Smooth muscle cell (in vitro differentiated cells): ENCODE results near the gene GLI3. TPM values are rescaled to one million over a fixed set of nuclear protein-coding genes. Genes with fewer than 3 reads are reported as not detected.

Experiments used
- DNase-seq: peaks from one replicate; lab custom pipeline; 2025; ENCODE audit not compliant: unreplicated experiment; lab: John Stamatoyannopoulos, UW
- H2AFZ ChIP-seq: fragments of 200-600 bp; sonication (generic); 2 replicates; pipeline ENCODE4 v1.6.0; 2016; ENCODE audit warnings: antibody characterized with exemption, low read depth, mild to moderate bottlenecking
- H3F3A ChIP-seq: fragments of 200-600 bp; sonication (generic); 2 replicates; pipeline ENCODE4 v1.6.0; 2017; ENCODE audit warnings: antibody characterized with exemption, low read depth
- H3K27ac ChIP-seq: fragments of 200-600 bp; sonication (generic); 2 replicates; pipeline ENCODE4 v1.5.1; 2016; ENCODE audit warnings: low read depth, mild to moderate bottlenecking
- H3K27me3 ChIP-seq: fragments of 200-600 bp; sonication (generic); 2 replicates; pipeline ENCODE4 v1.6.1; 2016; ENCODE audit warnings: low read depth, mild to moderate bottlenecking
- H3K36me3 ChIP-seq: fragments of 200-600 bp; sonication (generic); 2 replicates; pipeline ENCODE4 v1.5.1; 2016; ENCODE audit warnings: low read depth
- H3K4me1 ChIP-seq: fragments of 200-600 bp; sonication (generic); 2 replicates; pipeline ENCODE4 v1.5.1; 2016; ENCODE audit warnings: low read depth
- H3K4me2 ChIP-seq: fragments of 200-600 bp; sonication (generic); 2 replicates; pipeline ENCODE4 v1.6.0; 2016; ENCODE audit warnings: mild to moderate bottlenecking
- H3K4me3 ChIP-seq: fragments of 200-600 bp; sonication (generic); 2 replicates; pipeline ENCODE4 v1.5.1; 2016; ENCODE audit warnings: mild to moderate bottlenecking
- H3K79me2 ChIP-seq: fragments of 200-600 bp; sonication (generic); 2 replicates; pipeline ENCODE4 v1.6.0; 2016; ENCODE audit warnings: low read depth, mild to moderate bottlenecking
- H3K9ac ChIP-seq: fragments of 200-600 bp; sonication (generic); 2 replicates; pipeline ENCODE4 v1.6.0; 2016; ENCODE audit warnings: low read depth
- H3K9me3 ChIP-seq: fragments of 200-600 bp; sonication (generic); replicated peaks from 2 replicates; pipeline ENCODE4 v1.5.1; 2016; ENCODE audit warnings: low read depth
- H4K20me1 ChIP-seq: fragments of 200-600 bp; sonication (generic); 2 replicates; pipeline ENCODE4 v1.6.0; 2016; ENCODE audit warnings: low read depth
- CTCF ChIP-seq: fragments of 200-600 bp; sonication (generic); IDR thresholded peaks from 2 replicates; pipeline ENCODE4 v1.5.1; 2017; ENCODE audit warnings: borderline replicate concordance, mild to moderate bottlenecking, antibody characterized with exemption; ENCODE audit not compliant: insufficient read depth, poor library complexity, severe bottlenecking
- WGBS: methylation state at CpG from one replicate; pipeline ENCODE4 v1.1.7; 2016; ENCODE audit warnings: low lambda C conversion rate; 5-methylcytosine and 5-hydroxymethylcytosine counted together
- polyA plus RNA-seq: library from polyadenylated mRNA; unstranded; fragments of >200 nt; fragmentation: Nextera tagmentation; extraction: Ambion mirVana; gene quantifications from 2 replicates; pipeline ENCODE4 v1.2.1, GENCODE V29; 2016
- total RNA-seq: library from RNA; depleted of rRNA; stranded (reverse); fragments of >200 nt; gene quantifications from 2 replicates; pipeline ENCODE4 v1.2.3, GENCODE V29; 2014

Gene GLI3
- total and polyA plus RNA-seq, 2 experiments from 2014 or later = 31.1 to 70.4 TPM

GRCh38 chr7:42164881-42165428 lies 72.1 kb downstream of the GLI3 start:
- Histone ChIP-seq H3K36me3 (no peaks in the 10 kb centered on the region), H3K27ac (no peak overlapping the region), H3K4me1 (no peaks in the 10 kb centered on the region), H3K4me2 (no peak overlapping the region), H3K4me3 (no peak overlapping the region), H2AFZ (no peak overlapping the region), H3K9ac (no peak overlapping the region), H3K9me3 (no peaks in the 10 kb centered on the region), H3K27me3 (no peaks in the 10 kb centered on the region), H4K20me1 (peaks cover 100% of the 10 kb centered on the region), H3K79me2 (peaks cover 99% of the 10 kb centered on the region), H3F3A (no peaks in the 10 kb centered on the region)
- 98% methylated on average over 5 of the region's 5 CpGs for WGBS
- no peak for TF ChIP-seq CTCF
- DNase-seq = no peak

GRCh38 chr7:42162560-42163325 lies 74.3 kb downstream of the GLI3 start:
- H4K20me1 ChIP-seq = peaks cover 100% of the 10 kb centered on the region
- DNase-seq = no peak
- H3K9me3 ChIP-seq = no peaks in the 10 kb centered on the region
- H3F3A ChIP-seq = peaks cover 5% of the 10 kb centered on the region
- no peak overlapping the region for H3K4me3 ChIP-seq
- no peaks in the 10 kb centered on the region for H3K36me3 ChIP-seq
- no peak overlapping the region for H3K9ac ChIP-seq
- TF ChIP-seq CTCF = no peak
- WGBS = 88% methylated on average over 7 of the region's 7 CpGs
- H3K27ac ChIP-seq = no peak overlapping the region
- peaks cover 9% of the 10 kb centered on the region for H3K4me1 ChIP-seq
- H3K27me3 ChIP-seq = no peaks in the 10 kb centered on the region
- no peak overlapping the region for H3K4me2 ChIP-seq
- H2AFZ ChIP-seq = no peak overlapping the region
- peaks cover 99% of the 10 kb centered on the region for H3K79me2 ChIP-seq

- H3K4me1 ChIP-seq = peaks cover 19% of the 10 kb centered on the region
- H3K9me3 ChIP-seq = no peaks in the 10 kb centered on the region
- WGBS = 82% methylated on average over 2 of the region's 2 CpGs
- peaks cover 5% of the 10 kb centered on the region for H3F3A ChIP-seq
- no peak overlapping the region for H2AFZ ChIP-seq
- H3K79me2 ChIP-seq = peaks cover 99% of the 10 kb centered on the region
- H3K27me3 ChIP-seq = no peaks in the 10 kb centered on the region
- DNase-seq = no peak
- no peak for TF ChIP-seq CTCF
- no peak overlapping the region for H3K4me3 ChIP-seq
- H4K20me1 ChIP-seq = peaks cover 100% of the 10 kb centered on the region
- H3K9ac ChIP-seq = no peak overlapping the region
- H3K36me3 ChIP-seq = no peaks in the 10 kb centered on the region
- no peak overlapping the region for H3K27ac ChIP-seq
- no peak overlapping the region for H3K4me2 ChIP-seq
These were observed 75.3 kb downstream of the GLI3 start for GRCh38 chr7:42161719-42162118.
